HCT116 (cell line): Measurements from ENCODE around the gene NCLN.

Experiments
- CEBPB ChIP-seq: IDR thresholded peaks from 2 replicates; pipeline ENCODE4 v1.6.1; 2012; ENCODE audit warnings: low read depth
- CTCF ChIP-seq, 3 experiments: fragments of 200-600 bp in 1 of 3; sonication (generic) in 1 of 3; IDR thresholded peaks in 2 of 3; conservative IDR thresholded peaks in 1 of 3; 2 replicates each; pipeline ENCODE4 v1.5.1; 2012 to 2017; ENCODE audit warnings: low read depth in 2 of 3, low read length in 2 of 3, antibody characterized with exemption in 1 of 3, borderline replicate concordance in 1 of 3, control low read depth in 1 of 3, mild to moderate bottlenecking in 1 of 3, mixed read lengths in 1 of 3, mixed run types in 1 of 3, moderate library complexity in 1 of 3; ENCODE audit not compliant: insufficient read depth in 1 of 3
- EGR1 ChIP-seq: IDR thresholded peaks from 2 replicates; pipeline ENCODE4 v1.6.1; 2012; ENCODE audit warnings: low read depth
- POLR2A ChIP-seq: IDR thresholded peaks from 2 replicates; pipeline ENCODE4 v1.7.0; 2011; ENCODE audit warnings: borderline replicate concordance; ENCODE audit not compliant: insufficient read depth, insufficient read length; ENCODE audit errors: extremely low read depth
- POLR2AphosphoS5 ChIP-seq: IDR thresholded peaks from 2 replicates; pipeline ENCODE4 v1.6.1; 2011; ENCODE audit warnings: mild to moderate bottlenecking, low read depth, low read length, moderate library complexity
- RAD21 ChIP-seq: IDR thresholded peaks from 2 replicates; pipeline ENCODE4 v1.6.1; 2012; ENCODE audit warnings: low read depth, mild to moderate bottlenecking
- SRF ChIP-seq: IDR thresholded peaks from 2 replicates; pipeline ENCODE4 v1.6.1; 2012; ENCODE audit warnings: low read depth
- TCF7L2 ChIP-seq: IDR thresholded peaks from 2 replicates; pipeline ENCODE4 v1.7.0; 2011; ENCODE audit warnings: borderline replicate concordance, inconsistent platforms; ENCODE audit not compliant: insufficient read depth, insufficient read length; ENCODE audit errors: extremely low read depth
- YY1 ChIP-seq: IDR thresholded peaks from 2 replicates; pipeline ENCODE4 v1.6.1; 2011; ENCODE audit warnings: low read length, low read depth, moderate library complexity, mild to moderate bottlenecking; ENCODE audit not compliant: insufficient replicate concordance; ENCODE audit errors: extremely low read depth

GRCh38 chr19:3157096-3157845 is 28.5 kb upstream of the NCLN start:
- TF ChIP-seq POLR2A: no peak
- no peak for TF ChIP-seq SRF
- TF ChIP-seq RAD21: no peak
- TF ChIP-seq POLR2AphosphoS5: no peak
- no peak for TF ChIP-seq YY1
- TF ChIP-seq CEBPB: no peak
- no peak for TF ChIP-seq TCF7L2
- TF ChIP-seq CTCF (IDR thresholded peaks at IDR 0.05 in 2 of 3, conservative IDR thresholded peaks at IDR 0.05 in 1 of 3; ENCODE audit: borderline replicate concordance in 1 of 3, insufficient read depth in 1 of 3, low read depth in 2 of 3, low read length in 2 of 3): no peak
- no peak for TF ChIP-seq EGR1
